AG10803 (cell line): ENCODE measurements around the gene MGST3.
"Not testable (repeated sequence)": the region's sequence is repeated elsewhere in the genome, so short reads cannot be mapped to it uniquely, and the experiment has no call there.

ENCODE experiments used
- DNase-seq: peaks from one replicate; pipeline ENCODE4 v3.0.0; 2010; ENCODE audit warnings: low read depth
- H3K4me3 ChIP-seq: 2 replicates; pipeline ENCODE4 v1.5.1; 2011; ENCODE audit warnings: mild to moderate bottlenecking, low read length, control low read depth
- TF ChIP-seq, protein P1 (sequence below): conservative IDR thresholded peaks from 2 replicates; pipeline ENCODE4 v1.5.1; 2011; ENCODE audit warnings: mild to moderate bottlenecking, low read length, control low read depth, inconsistent platforms

Gene MGST3

GRCh38 chr1:165678509-165678908 is 47.5 kb downstream of the MGST3 start:
- DNase-seq: no peak
- H3K4me3 ChIP-seq: no peak overlapping the region
- TF ChIP-seq, protein P1, sequence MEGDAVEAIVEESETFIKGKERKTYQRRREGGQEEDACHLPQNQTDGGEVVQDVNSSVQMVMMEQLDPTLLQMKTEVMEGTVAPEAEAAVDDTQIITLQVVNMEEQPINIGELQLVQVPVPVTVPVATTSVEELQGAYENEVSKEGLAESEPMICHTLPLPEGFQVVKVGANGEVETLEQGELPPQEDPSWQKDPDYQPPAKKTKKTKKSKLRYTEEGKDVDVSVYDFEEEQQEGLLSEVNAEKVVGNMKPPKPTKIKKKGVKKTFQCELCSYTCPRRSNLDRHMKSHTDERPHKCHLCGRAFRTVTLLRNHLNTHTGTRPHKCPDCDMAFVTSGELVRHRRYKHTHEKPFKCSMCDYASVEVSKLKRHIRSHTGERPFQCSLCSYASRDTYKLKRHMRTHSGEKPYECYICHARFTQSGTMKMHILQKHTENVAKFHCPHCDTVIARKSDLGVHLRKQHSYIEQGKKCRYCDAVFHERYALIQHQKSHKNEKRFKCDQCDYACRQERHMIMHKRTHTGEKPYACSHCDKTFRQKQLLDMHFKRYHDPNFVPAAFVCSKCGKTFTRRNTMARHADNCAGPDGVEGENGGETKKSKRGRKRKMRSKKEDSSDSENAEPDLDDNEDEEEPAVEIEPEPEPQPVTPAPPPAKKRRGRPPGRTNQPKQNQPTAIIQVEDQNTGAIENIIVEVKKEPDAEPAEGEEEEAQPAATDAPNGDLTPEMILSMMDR: no peak

GRCh38 chr1:165679282-165680036 is 48.4 kb downstream of the MGST3 start:
- no peak for DNase-seq
- H3K4me3 ChIP-seq: no peak overlapping the region
- TF ChIP-seq, protein P1: no peak

- H3K4me3 ChIP-seq: no peak overlapping the region
- TF ChIP-seq, protein P1: no peak
- DNase-seq: no peak
Measured at GRCh38 chr1:165680303-165680702, 49.3 kb downstream of the MGST3 start.

- not testable (repeated sequence) for DNase-seq, H3K4me3 ChIP-seq
Measured at GRCh38 chr1:165680773-165681172, 49.7 kb downstream of the MGST3 start.

DNA sequence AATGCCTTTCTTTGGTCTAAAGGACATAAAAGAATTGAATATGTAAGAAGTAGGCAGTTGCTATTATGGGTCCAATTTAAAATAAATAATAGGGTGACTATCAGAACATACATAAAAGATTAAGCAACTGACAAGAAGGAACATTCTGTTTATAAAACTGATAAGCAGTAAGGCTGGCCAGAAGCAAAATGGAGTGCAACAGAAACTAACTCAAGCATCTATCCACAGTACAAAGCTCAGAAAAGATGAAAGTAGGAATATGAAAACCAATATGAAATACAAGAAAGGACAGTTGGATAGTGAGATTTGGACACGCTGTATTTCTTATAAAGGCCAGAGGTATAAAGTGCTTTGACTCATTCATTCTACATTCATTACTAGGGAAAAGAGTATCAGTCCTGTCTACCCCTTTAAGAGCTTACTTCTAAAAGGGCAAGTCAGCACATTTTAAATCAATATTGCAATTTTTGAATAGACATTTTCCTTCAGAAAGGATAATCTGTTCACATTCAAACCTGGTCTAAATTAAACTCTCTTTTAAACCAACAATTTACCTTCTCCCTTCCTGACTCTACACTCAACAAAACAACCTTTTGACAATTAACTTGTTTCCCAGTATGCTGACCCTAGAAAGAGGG is 52.9 kb downstream of the MGST3 start:
- H3K4me3 ChIP-seq: no peak overlapping the region
- DNase-seq: no peak
- TF ChIP-seq, protein P1: no peak

DNA sequence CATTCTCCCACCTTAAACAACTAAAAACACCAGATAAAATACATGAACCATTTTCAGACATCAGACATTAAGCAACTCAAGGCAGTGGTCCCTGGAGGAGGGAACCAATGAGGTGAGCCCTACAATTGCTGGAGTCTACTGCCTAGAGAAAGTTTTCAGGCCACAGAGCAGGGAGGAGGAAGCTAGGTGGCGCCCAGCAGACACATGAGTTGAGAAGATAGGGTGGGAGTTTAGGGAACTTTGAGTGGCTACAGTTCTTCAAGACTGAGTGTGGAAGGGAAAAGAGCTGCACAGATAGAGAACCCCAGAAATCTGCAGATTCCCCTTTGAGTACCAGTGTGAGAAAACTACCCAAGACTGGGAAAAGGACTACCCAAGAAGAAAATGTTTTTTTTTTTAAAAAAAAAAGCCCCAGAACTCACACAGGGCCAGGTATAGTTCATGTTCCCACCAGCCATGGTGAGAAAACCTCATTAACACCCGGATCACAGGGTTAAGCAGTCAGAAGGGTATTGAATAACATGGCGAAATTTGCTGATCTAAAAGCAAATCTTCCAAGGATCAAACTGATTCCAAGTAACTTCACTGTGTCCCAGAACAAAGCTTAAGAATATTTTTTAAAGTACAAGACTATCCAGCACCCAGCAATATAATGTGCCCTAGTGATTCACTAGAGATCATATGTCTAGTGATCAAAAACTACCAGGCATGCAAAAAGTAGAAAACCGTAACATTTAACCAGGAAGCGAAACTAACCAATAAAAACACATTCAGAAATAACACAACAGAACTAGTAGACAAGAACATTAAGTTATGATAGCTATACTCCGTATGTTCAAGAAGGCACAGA is 55.3 kb downstream of the MGST3 start:
- TF ChIP-seq, protein P1: no peak
- DNase-seq: no peak
- H3K4me3 ChIP-seq: no peak overlapping the region

DNA sequence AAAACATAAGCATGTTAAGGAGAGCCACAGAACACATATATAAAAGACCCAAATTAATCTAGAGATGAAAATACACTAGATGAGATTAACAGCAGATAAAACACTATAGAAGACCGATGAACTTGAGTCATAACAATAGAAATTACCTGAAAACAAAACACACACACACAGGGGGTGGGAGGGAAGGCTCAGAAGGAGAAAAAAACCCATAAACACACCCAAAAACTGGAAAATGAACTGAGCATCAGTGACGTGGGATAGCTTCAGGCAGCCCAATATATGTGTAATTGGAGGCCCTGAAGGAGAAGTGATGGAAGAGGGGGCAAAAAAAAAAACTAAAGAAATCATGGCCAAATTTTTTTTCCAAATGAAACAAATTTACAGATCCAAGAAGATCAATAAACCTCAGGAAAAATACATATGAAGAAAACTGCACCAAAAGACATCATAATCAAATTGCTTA is 56.0 kb downstream of the MGST3 start:
- H3K4me3 ChIP-seq: no peak overlapping the region
- DNase-seq: no peak
- TF ChIP-seq, protein P1: no peak
